LNCAP (cell line): ENCODE results near the gene PHC3.

ENCODE experiments used
- CTCF ChIP-seq: fragments of 450-650 bp; IDR thresholded peaks from 2 replicates; pipeline ENCODE4 v1.5.1; 2017; ENCODE audit warnings: mild to moderate bottlenecking

Gene PHC3

GRCh38 chr3:170108955-170109354 lies 72.6 kb downstream of the PHC3 start:
- TF ChIP-seq CTCF, result no peak

- no peak for TF ChIP-seq CTCF
Observed at GRCh38 chr3:170107941-170108340, 73.6 kb downstream of the PHC3 start.

GRCh38 chr3:170102431-170102830 lies 79.1 kb downstream of the PHC3 start:
- no peak for TF ChIP-seq CTCF

- no peak for TF ChIP-seq CTCF
Observed at GRCh38 chr3:170100944-170101343, 80.6 kb downstream of the PHC3 start.

- no peak for TF ChIP-seq CTCF
Observed at GRCh38 chr3:170098753-170099152, 82.8 kb downstream of the PHC3 start.

GRCh38 chr3:170096342-170096741 lies 85.2 kb downstream of the PHC3 start:
- TF ChIP-seq CTCF, result no peak

- no peak for TF ChIP-seq CTCF
Observed at GRCh38 chr3:170095771-170096170, 85.8 kb downstream of the PHC3 start.

GRCh38 chr3:170092907-170093306 lies 88.6 kb downstream of the PHC3 start:
- TF ChIP-seq CTCF, result no peak
